ENCODE results near the gene GTF2E1. TPM values are rescaled to one million over a fixed set of nuclear protein-coding genes. Genes with fewer than 3 reads are reported as not detected.

Gene GTF2E1
- total RNA-seq, 4 donors from 2014 or later: 9.0 to 32.4 (median 14.5) TPM

DNA sequence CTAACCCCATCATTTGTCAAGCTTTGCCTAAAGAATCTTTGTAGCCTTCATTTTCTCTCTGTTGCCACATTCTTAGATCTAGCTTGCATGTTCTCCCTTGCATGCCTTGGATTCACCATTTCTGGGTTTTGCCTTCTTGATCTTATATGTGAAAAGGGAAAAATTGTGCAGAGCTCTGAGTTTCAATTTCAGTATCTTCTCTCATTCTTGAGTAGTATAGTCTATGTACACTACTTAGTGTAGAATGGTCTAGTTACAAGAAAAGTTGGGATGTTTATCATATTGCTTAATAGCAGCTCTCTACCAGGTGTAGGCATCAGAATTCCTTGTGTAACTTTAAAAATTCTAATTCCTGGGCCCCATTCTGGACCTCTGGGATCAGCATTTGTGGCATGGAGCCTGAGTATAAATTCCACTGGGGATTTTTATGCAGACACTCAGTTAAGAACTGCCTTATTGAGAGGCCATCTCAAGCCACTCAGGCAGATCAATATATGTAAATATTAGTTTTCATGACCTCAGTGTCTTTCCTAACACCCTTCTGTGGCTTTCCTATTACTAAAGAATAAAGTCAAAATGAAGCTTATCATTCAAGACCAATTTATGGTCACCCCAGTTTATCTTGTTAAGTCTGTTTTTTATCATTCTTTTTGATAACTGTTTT, 23.4 kb downstream of the GTF2E1 start:
- in situ Hi-C loops (cut with MboI; ENCODE audit: low pct_ligation_motif_present in 1 of 4, low pct_unique_long_range_greater_than_20kb in 1 of 4, low sequenced_read_pairs in 3 of 4) (no loop called here), intact Hi-C loops (cut with DNase I; ENCODE audit: low total_unique reads) (no loop called here)
- no peaks in the 10 kb centered on the region for H3K27me3 ChIP-seq
- peaks cover 0 to 25% (median 17%) of the 10 kb centered on the region in 4 donors for H3K4me1 ChIP-seq
- DNase-seq: no peak
- H3K36me3 ChIP-seq: no peaks in the 10 kb centered on the region
- no peak overlapping the region for H3K27ac ChIP-seq
- no peak overlapping the region for H3K4me3 ChIP-seq
- TF ChIP-seq EP300 (IDR thresholded peaks at IDR 0.05; ENCODE audit: low read depth) (no peak), POLR2A (IDR thresholded peaks at IDR 0.05) (no peak), POLR2AphosphoS5 (IDR thresholded peaks at IDR 0.05) (no peak)
- TF ChIP-seq, protein P1, sequence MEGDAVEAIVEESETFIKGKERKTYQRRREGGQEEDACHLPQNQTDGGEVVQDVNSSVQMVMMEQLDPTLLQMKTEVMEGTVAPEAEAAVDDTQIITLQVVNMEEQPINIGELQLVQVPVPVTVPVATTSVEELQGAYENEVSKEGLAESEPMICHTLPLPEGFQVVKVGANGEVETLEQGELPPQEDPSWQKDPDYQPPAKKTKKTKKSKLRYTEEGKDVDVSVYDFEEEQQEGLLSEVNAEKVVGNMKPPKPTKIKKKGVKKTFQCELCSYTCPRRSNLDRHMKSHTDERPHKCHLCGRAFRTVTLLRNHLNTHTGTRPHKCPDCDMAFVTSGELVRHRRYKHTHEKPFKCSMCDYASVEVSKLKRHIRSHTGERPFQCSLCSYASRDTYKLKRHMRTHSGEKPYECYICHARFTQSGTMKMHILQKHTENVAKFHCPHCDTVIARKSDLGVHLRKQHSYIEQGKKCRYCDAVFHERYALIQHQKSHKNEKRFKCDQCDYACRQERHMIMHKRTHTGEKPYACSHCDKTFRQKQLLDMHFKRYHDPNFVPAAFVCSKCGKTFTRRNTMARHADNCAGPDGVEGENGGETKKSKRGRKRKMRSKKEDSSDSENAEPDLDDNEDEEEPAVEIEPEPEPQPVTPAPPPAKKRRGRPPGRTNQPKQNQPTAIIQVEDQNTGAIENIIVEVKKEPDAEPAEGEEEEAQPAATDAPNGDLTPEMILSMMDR (IDR thresholded peaks at IDR 0.05): no peak
- no peaks in the 10 kb centered on the region for H3K9me3 ChIP-seq

DNA sequence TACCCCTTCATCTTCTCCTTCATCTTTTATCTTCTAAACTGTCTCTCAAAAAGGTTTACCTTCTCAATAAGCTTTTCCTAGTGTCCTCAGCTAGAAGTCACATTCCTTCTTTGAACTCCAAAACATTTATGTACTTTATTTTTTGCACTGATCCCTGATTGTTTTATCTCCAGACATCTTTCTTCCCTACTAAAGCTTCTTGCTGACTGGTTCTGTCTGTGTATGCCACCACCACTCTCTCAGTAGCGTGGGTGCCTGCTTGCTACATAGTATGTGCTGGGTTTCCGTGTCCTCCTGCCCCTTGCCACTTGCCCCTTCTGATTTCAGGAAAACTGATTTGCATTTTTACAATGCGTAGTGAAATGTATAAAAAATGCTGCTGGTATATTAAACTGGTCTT, 24.0 kb downstream of the GTF2E1 start:
- Histone ChIP-seq H3K9me3 (no peaks in the 10 kb centered on the region), H3K27me3 (no peaks in the 10 kb centered on the region), H3K4me3 (no peak overlapping the region), H3K4me1 (peaks cover 0 to 25% (median 17%) of the 10 kb centered on the region in 4 donors), H3K27ac (no peak overlapping the region), H3K36me3 (no peaks in the 10 kb centered on the region)
- in situ Hi-C loops (cut with MboI; ENCODE audit: low pct_ligation_motif_present in 1 of 4, low pct_unique_long_range_greater_than_20kb in 1 of 4, low sequenced_read_pairs in 3 of 4) (no loop called here), intact Hi-C loops (cut with DNase I; ENCODE audit: low total_unique reads) (no loop called here)
- TF ChIP-seq, protein P1 (IDR thresholded peaks at IDR 0.05): no peak
- no peak for TF ChIP-seq POLR2A (IDR thresholded peaks at IDR 0.05)
- WGBS, 2 donors (ENCODE audit: low coverage in 1 of 2): 86 to 87% methylated on average over 1 to 3 of the region's 3 CpGs
- DNase-seq: no peak

DNA sequence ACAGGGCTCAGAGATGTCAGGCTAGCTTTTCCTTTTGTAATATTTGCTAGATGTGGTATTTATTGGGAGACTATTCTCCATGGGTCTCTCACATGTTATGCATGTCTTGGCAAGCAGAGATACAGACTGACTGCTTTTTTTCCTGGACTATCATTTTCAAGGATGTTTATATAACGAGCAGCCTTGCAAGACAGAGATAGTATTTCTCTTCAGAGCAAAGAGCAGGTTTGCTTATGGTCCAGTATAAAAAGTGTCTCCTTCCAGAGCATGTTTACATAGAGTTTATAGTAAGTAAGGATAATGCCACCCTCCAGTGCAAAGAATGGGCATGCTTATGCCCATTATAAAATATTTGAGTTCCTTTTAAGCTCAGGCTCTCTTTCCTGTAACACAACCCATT, 24.6 kb downstream of the GTF2E1 start:
- TF ChIP-seq POLR2A (IDR thresholded peaks at IDR 0.05) (no peak), EP300 (IDR thresholded peaks at IDR 0.05; ENCODE audit: low read depth) (no peak), POLR2AphosphoS5 (IDR thresholded peaks at IDR 0.05) (no peak)
- TF ChIP-seq, protein P1 (IDR thresholded peaks at IDR 0.05): no peak
- 32% methylated on average over 1 of the region's 1 CpG; no CpG with 5 or more reads in 1 of the 2 donors for WGBS, 2 donors (ENCODE audit: low coverage in 1 of 2)
- in situ Hi-C loops (cut with MboI; ENCODE audit: low pct_ligation_motif_present in 1 of 4, low pct_unique_long_range_greater_than_20kb in 1 of 4, low sequenced_read_pairs in 3 of 4): no loop called here
- Histone ChIP-seq H3K4me1 (peaks cover 0 to 25% (median 17%) of the 10 kb centered on the region in 4 donors), H3K27me3 (no peaks in the 10 kb centered on the region), H3K4me3 (no peak overlapping the region), H3K36me3 (no peaks in the 10 kb centered on the region), H3K9me3 (no peaks in the 10 kb centered on the region), H3K27ac (peak overlapping the region in 2 of 4 donors; percentile 3 to 33)
- intact Hi-C loops (cut with DNase I; ENCODE audit: low total_unique reads): no loop called here
- DNase-seq: no peak

DNA sequence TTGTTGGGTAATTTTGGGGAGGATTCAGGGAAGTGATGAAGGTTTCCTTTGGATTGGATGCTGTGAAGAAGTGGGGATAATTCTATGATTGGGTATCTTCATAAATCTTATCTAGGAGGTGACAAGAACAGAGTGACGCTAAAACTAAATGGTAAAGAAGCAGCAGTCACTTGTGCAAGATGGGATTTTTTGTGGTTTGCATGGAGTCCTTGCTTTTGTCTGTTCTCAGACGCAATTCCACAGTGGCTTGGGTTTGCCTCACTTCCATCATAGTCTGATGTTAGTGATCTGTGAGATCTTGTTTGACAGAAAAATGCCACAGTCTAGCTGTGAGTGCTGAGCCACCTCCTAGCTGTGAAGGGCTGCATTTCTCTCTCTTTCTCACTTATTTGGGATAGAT, 26.9 kb downstream of the GTF2E1 start:
- H3K4me3 ChIP-seq: no peak overlapping the region
- H3K9me3 ChIP-seq: no peaks in the 10 kb centered on the region
- intact Hi-C loops (cut with DNase I; ENCODE audit: low total_unique reads): no loop called here
- in situ Hi-C loops (cut with MboI; ENCODE audit: low pct_ligation_motif_present in 1 of 4, low pct_unique_long_range_greater_than_20kb in 1 of 4, low sequenced_read_pairs in 3 of 4): no loop called here
- H3K4me1 ChIP-seq: peaks cover 0 to 25% (median 10%) of the 10 kb centered on the region in 4 donors
- TF ChIP-seq POLR2AphosphoS5 (IDR thresholded peaks at IDR 0.05): no peak
- no peak for DNase-seq
- H3K27ac ChIP-seq: no peak overlapping the region
- WGBS, 2 donors (ENCODE audit: low coverage in 1 of 2): 98% methylated on average over 2 of the region's 2 CpGs; no CpG with 5 or more reads in 1 of the 2 donors
- no peaks in the 10 kb centered on the region for H3K36me3 ChIP-seq
- no peaks in the 10 kb centered on the region for H3K27me3 ChIP-seq

DNA sequence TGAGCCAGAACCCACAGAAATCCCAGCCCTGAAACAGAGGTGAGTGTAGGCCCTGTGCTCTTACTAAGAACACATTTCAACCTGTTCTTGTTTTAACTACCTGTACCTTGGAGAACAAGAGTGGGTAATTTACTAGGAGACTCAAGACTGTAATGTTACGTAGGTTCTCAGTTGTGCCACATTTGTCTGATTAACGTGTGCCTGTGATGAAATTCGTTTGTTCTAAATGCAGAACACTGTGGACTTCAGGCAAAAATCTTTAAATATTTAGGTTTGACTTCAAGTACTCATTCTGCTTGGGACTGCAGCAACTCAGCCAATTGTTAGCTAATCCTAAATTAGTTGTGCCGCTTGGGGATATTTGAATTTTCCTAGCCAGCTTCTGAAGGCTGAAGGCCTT, 28.3 kb downstream of the GTF2E1 start:
- Histone ChIP-seq H3K27ac (no peak overlapping the region), H3K4me3 (no peak overlapping the region), H3K36me3 (no peaks in the 10 kb centered on the region), H3K9me3 (no peaks in the 10 kb centered on the region), H3K4me1 (peaks cover 0 to 23% (median 10%) of the 10 kb centered on the region in 4 donors), H3K27me3 (no peaks in the 10 kb centered on the region)
- TF ChIP-seq POLR2AphosphoS5 (IDR thresholded peaks at IDR 0.05): no peak
- TF ChIP-seq, protein P1 (IDR thresholded peaks at IDR 0.05): no peak
- TF ChIP-seq EP300 (IDR thresholded peaks at IDR 0.05; ENCODE audit: low read depth): no peak
- no peak for TF ChIP-seq POLR2A (IDR thresholded peaks at IDR 0.05)
- intact Hi-C loops (cut with DNase I; ENCODE audit: low total_unique reads): no loop called here
- 88 to 89% methylated on average over 2 to 4 of the region's 4 CpGs for WGBS, 2 donors (ENCODE audit: low coverage in 1 of 2)
- no peak for DNase-seq
- in situ Hi-C loops (cut with MboI; ENCODE audit: low pct_ligation_motif_present in 1 of 4, low pct_unique_long_range_greater_than_20kb in 1 of 4, low sequenced_read_pairs in 3 of 4): no loop called here
